Naive thymus-derived CD4-positive, alpha-beta T cell (primary cell): ENCODE results near the gene SORCS1. TPM values are rescaled to one million over a fixed set of nuclear protein-coding genes. Genes with fewer than 3 reads are reported as not detected.

ENCODE experiments used
- ATAC-seq: fragments of 150-1000 bp; cut with Tn5 transposase; 2 replicates; pipeline ENCODE4 v1.10.0; 2021; ENCODE audit warnings: mild to moderate bottlenecking, moderate library complexity
- CTCF ChIA-PET: fragments of 350-600 bp; sonication (Branson Sonifier 250); formaldehyde crosslinking; loops from one replicate; lab custom pipeline; 2021; ENCODE audit warnings: antibody characterized with exemption; lab: Charles Lee
- POLR2A ChIA-PET: fragments of 350-600 bp; sonication (Branson Sonifier 250); formaldehyde crosslinking; loops from one replicate; lab custom pipeline; 2021; ENCODE audit warnings: antibody characterized with exemption, inconsistent platforms; lab: Charles Lee
- DNase-seq, 9 donors: peaks; one replicate each; pipeline versions ENCODE4 v3.0.0 to v3.0.0-alpha.2; 2020 to 2022; ENCODE audit warnings: mixed read lengths in 1 of 9
- H3K27ac ChIP-seq: one replicate; pipeline ENCODE4 v1.7.0; 2013; ENCODE audit warnings: mild to moderate bottlenecking, low read depth, low read length, moderate library complexity
- H3K27me3 ChIP-seq, 2 donors: one replicate each; pipeline ENCODE4 v1.7.0; 2013; ENCODE audit warnings: low read length in 2 of 2, mild to moderate bottlenecking in 2 of 2, moderate library complexity in 2 of 2; ENCODE audit not compliant: control insufficient read depth in 2 of 2, insufficient read depth in 2 of 2
- H3K36me3 ChIP-seq, 3 experiments: 1 replicate in 2 of 3; 2 replicates in 1 of 3; pipeline ENCODE4 v1.7.0; 2013; ENCODE audit warnings: low read length in 3 of 3, mild to moderate bottlenecking in 3 of 3, moderate library complexity in 1 of 3; ENCODE audit not compliant: insufficient read depth in 3 of 3, control insufficient read depth in 2 of 3
- H3K4me1 ChIP-seq, 2 donors: one replicate each; pipeline ENCODE4 v1.7.0; 2013; ENCODE audit warnings: low read length in 2 of 2, mild to moderate bottlenecking in 2 of 2, moderate library complexity in 1 of 2; ENCODE audit not compliant: control insufficient read depth in 2 of 2, insufficient read depth in 2 of 2
- H3K4me3 ChIP-seq: 2 replicates; pipeline ENCODE4 v1.7.0; 2013; ENCODE audit warnings: mild to moderate bottlenecking, low read length
- H3K9me3 ChIP-seq, 3 experiments: 1 replicate in 2 of 3; 2 replicates in 1 of 3; pipeline ENCODE4 v1.7.0; 2013; ENCODE audit warnings: low read length in 3 of 3; ENCODE audit not compliant: control insufficient read depth in 2 of 3
- H3K27ac Mint-ChIP-seq, 9 donors: one replicate each; pipeline ENCODE4 v1.8.0; 2020 to 2022; ENCODE audit warnings: mixed read lengths in 9 of 9, mild to moderate bottlenecking in 8 of 9, moderate library complexity in 5 of 9, inconsistent platforms in 2 of 9
- H3K27me3 Mint-ChIP-seq, 5 donors: one replicate each; pipeline ENCODE4 v1.8.0; 2021 to 2022; ENCODE audit warnings: mixed read lengths in 5 of 5, mild to moderate bottlenecking in 1 of 5
- H3K36me3 Mint-ChIP-seq, 5 donors: one replicate each; pipeline ENCODE4 v1.8.0; 2020 to 2022; ENCODE audit warnings: mixed read lengths in 5 of 5, mild to moderate bottlenecking in 3 of 5, inconsistent platforms in 1 of 5
- H3K4me1 Mint-ChIP-seq, 7 donors: one replicate each; pipeline ENCODE4 v1.8.0; 2020 to 2022; ENCODE audit warnings: mixed read lengths in 7 of 7, mild to moderate bottlenecking in 3 of 7, inconsistent platforms in 1 of 7
- H3K4me3 Mint-ChIP-seq, 10 donors: one replicate each; pipeline ENCODE4 v1.8.0; 2020 to 2022; ENCODE audit warnings: mild to moderate bottlenecking in 10 of 10, mixed read lengths in 10 of 10, moderate library complexity in 6 of 10, inconsistent platforms in 2 of 10
- H3K9me3 Mint-ChIP-seq, 11 donors: one replicate each; pipeline ENCODE4 v1.8.0; 2020 to 2022; ENCODE audit warnings: mixed read lengths in 11 of 11, mild to moderate bottlenecking in 4 of 11, inconsistent platforms in 1 of 11, moderate library complexity in 1 of 11
- intact Hi-C, 2 donors: fragments of 100-400 bp; cut with micrococcal nuclease; formaldehyde crosslinking; loops; one replicate each; pipeline ENCODE4 v1.15.1; 2023
- polyA plus RNA-seq, 2 donors: library from polyadenylated mRNA; unstranded; fragments of 300-500 nt; fragmentation: Illumina TruSeq; gene quantifications; one replicate each; pipeline ENCODE4 v1.2.3, GENCODE V29; 2021
- total RNA-seq, 6 experiments: library from RNA in 5 of 6; stranded (reverse) in 5 of 6; gene quantifications; 1 replicate in 5 of 6; 2 replicates in 1 of 6; pipeline ENCODE4 v1.2.3 and lab custom pipeline; 2021 to 2026

Gene SORCS1
- total and polyA plus RNA-seq, 7 experiments from 2014 or later = not detected

GRCh38 chr10:107152087-107152486 lies 12.4 kb downstream of the SORCS1 start:
- no peaks in the 10 kb centered on the region for H3K36me3 ChIP-seq
- no peak overlapping the region for H3K4me3 Mint-ChIP-seq
- no peak for DNase-seq
- H3K36me3 Mint-ChIP-seq = peaks cover 0 to 5% (median 0%) of the 10 kb centered on the region in 5 donors
- H3K27me3 Mint-ChIP-seq = no peaks in the 10 kb centered on the region
- H3K27me3 ChIP-seq = no peaks in the 10 kb centered on the region
- H3K27ac Mint-ChIP-seq = no peak overlapping the region
- H3K4me3 ChIP-seq = no peak overlapping the region
- H3K9me3 Mint-ChIP-seq = peaks cover 4 to 40% (median 22%) of the 10 kb centered on the region in 11 donors
- ATAC-seq = no peak
- intact Hi-C loops = no loop called here
- H3K4me1 ChIP-seq = no peaks in the 10 kb centered on the region
- no peak overlapping the region for H3K27ac ChIP-seq
- no peaks in the 10 kb centered on the region for H3K4me1 Mint-ChIP-seq
- POLR2A ChIA-PET = no interaction called here
- no peaks in the 10 kb centered on the region for H3K9me3 ChIP-seq
- CTCF ChIA-PET = no interaction called here

GRCh38 chr10:107148906-107149305 lies 15.6 kb downstream of the SORCS1 start:
- ATAC-seq (no peak), DNase-seq (no peak)
- Histone ChIP-seq H3K27ac (no peak overlapping the region), H3K4me1 (no peaks in the 10 kb centered on the region), H3K4me3 (no peak overlapping the region), H3K27me3 (no peaks in the 10 kb centered on the region), H3K36me3 (no peaks in the 10 kb centered on the region), H3K9me3 (no peaks in the 10 kb centered on the region)
- peaks cover 6 to 40% (median 24%) of the 10 kb centered on the region in 11 donors for H3K9me3 Mint-ChIP-seq
- H3K36me3 Mint-ChIP-seq = peaks cover 0 to 5% (median 0%) of the 10 kb centered on the region in 5 donors
- H3K4me1 Mint-ChIP-seq = no peaks in the 10 kb centered on the region
- peaks cover 0 to 4% (median 0%) of the 10 kb centered on the region in 5 donors for H3K27me3 Mint-ChIP-seq
- ChIA-PET POLR2A (no interaction called here), CTCF (no interaction called here)
- no peak overlapping the region for H3K4me3 Mint-ChIP-seq
- H3K27ac Mint-ChIP-seq = no peak overlapping the region
- intact Hi-C loops = no loop called here

- ChIA-PET CTCF (no interaction called here), POLR2A (no interaction called here)
- Histone ChIP-seq H3K27me3 (no peaks in the 10 kb centered on the region), H3K4me1 (no peaks in the 10 kb centered on the region), H3K36me3 (no peaks in the 10 kb centered on the region), H3K27ac (no peak overlapping the region), H3K9me3 (no peaks in the 10 kb centered on the region), H3K4me3 (no peak overlapping the region)
- H3K36me3 Mint-ChIP-seq = no peaks in the 10 kb centered on the region
- ATAC-seq = no peak
- peaks cover 0 to 4% (median 0%) of the 10 kb centered on the region in 5 donors for H3K27me3 Mint-ChIP-seq
- no peak overlapping the region for H3K4me3 Mint-ChIP-seq
- intact Hi-C loops = no loop called here
- H3K4me1 Mint-ChIP-seq = no peaks in the 10 kb centered on the region
- H3K9me3 Mint-ChIP-seq = peaks cover 0 to 22% (median 5%) of the 10 kb centered on the region in 11 donors
- no peak overlapping the region for H3K27ac Mint-ChIP-seq
- DNase-seq = no peak
Measured at GRCh38 chr10:107144490-107144889, 20.0 kb downstream of the SORCS1 start.

GRCh38 chr10:107141524-107142061 lies 22.9 kb downstream of the SORCS1 start:
- H3K9me3 Mint-ChIP-seq = peaks cover 0 to 13% (median 2%) of the 10 kb centered on the region in 11 donors
- intact Hi-C loops = no loop called here

GRCh38 chr10:107139237-107139636 lies 25.3 kb downstream of the SORCS1 start:
- Histone ChIP-seq H3K27ac (no peak overlapping the region), H3K27me3 (no peaks in the 10 kb centered on the region), H3K9me3 (peaks cover 0 to 5% (median 0%) of the 10 kb centered on the region in 3 experiments), H3K4me1 (no peaks in the 10 kb centered on the region), H3K4me3 (no peak overlapping the region), H3K36me3 (no peaks in the 10 kb centered on the region)
- CTCF ChIA-PET = no interaction called here
- no peaks in the 10 kb centered on the region for H3K27me3 Mint-ChIP-seq
- POLR2A ChIA-PET = no interaction called here
- no peak overlapping the region for H3K27ac Mint-ChIP-seq
- intact Hi-C loops = no loop called here
- H3K4me1 Mint-ChIP-seq = no peaks in the 10 kb centered on the region
- peaks cover 0 to 6% (median 1%) of the 10 kb centered on the region in 11 donors for H3K9me3 Mint-ChIP-seq
- H3K4me3 Mint-ChIP-seq = no peak overlapping the region
- no peak for DNase-seq
- no peaks in the 10 kb centered on the region for H3K36me3 Mint-ChIP-seq
- ATAC-seq = no peak

More at GRCh38 chr10:107141524-107142061, 22.9 kb downstream of the SORCS1 start:
- H3K27ac ChIP-seq = no peak overlapping the region
- no peaks in the 10 kb centered on the region for H3K36me3 ChIP-seq
- Mint-ChIP-seq H3K27me3 (peaks cover 0 to 4% (median 0%) of the 10 kb centered on the region in 5 donors), H3K36me3 (no peaks in the 10 kb centered on the region), H3K4me3 (no peak overlapping the region), H3K27ac (no peak overlapping the region), H3K4me1 (no peaks in the 10 kb centered on the region)
- H3K4me1 ChIP-seq = no peaks in the 10 kb centered on the region
- POLR2A ChIA-PET = no interaction called here
- CTCF ChIA-PET = no interaction called here
- DNase-seq (no peak), ATAC-seq (no peak)
- no peaks in the 10 kb centered on the region for H3K27me3 ChIP-seq
- no peak overlapping the region for H3K4me3 ChIP-seq
- H3K9me3 ChIP-seq = no peaks in the 10 kb centered on the region

GRCh38 chr10:107133656-107134055 lies 30.9 kb downstream of the SORCS1 start:
- no peaks in the 10 kb centered on the region for H3K36me3 ChIP-seq
- DNase-seq (no peak), ATAC-seq (no peak)
- no peak overlapping the region for H3K27ac Mint-ChIP-seq
- CTCF ChIA-PET = no interaction called here
- H3K27me3 ChIP-seq = no peaks in the 10 kb centered on the region
- no peaks in the 10 kb centered on the region for H3K4me1 Mint-ChIP-seq
- no peak overlapping the region for H3K4me3 Mint-ChIP-seq
- H3K27me3 Mint-ChIP-seq = no peaks in the 10 kb centered on the region
- H3K36me3 Mint-ChIP-seq = no peaks in the 10 kb centered on the region
- no peak overlapping the region for H3K27ac ChIP-seq
- POLR2A ChIA-PET = no interaction called here
- H3K4me1 ChIP-seq = no peaks in the 10 kb centered on the region
- peaks cover 0 to 5% (median 0%) of the 10 kb centered on the region in 3 experiments for H3K9me3 ChIP-seq
- intact Hi-C loops = no loop called here
- H3K4me3 ChIP-seq = no peak overlapping the region
- peaks cover 0 to 15% (median 2%) of the 10 kb centered on the region in 11 donors for H3K9me3 Mint-ChIP-seq

GRCh38 chr10:107129000-107129399 lies 35.5 kb downstream of the SORCS1 start:
- intact Hi-C loops = no loop called here

More at GRCh38 chr10:107129000-107129399, 35.5 kb downstream of the SORCS1 start:
- Histone ChIP-seq H3K27me3 (no peaks in the 10 kb centered on the region), H3K9me3 (no peaks in the 10 kb centered on the region), H3K36me3 (no peaks in the 10 kb centered on the region), H3K4me1 (no peaks in the 10 kb centered on the region), H3K4me3 (no peak overlapping the region), H3K27ac (no peak overlapping the region)
- Mint-ChIP-seq H3K27me3 (no peaks in the 10 kb centered on the region), H3K4me1 (no peaks in the 10 kb centered on the region), H3K27ac (no peak overlapping the region), H3K36me3 (no peaks in the 10 kb centered on the region), H3K4me3 (no peak overlapping the region), H3K9me3 (peaks cover 0 to 11% (median 2%) of the 10 kb centered on the region in 11 donors)
- ChIA-PET POLR2A (no interaction called here), CTCF (no interaction called here)
- DNase-seq = no peak
- ATAC-seq = no peak
